Activated CD4-positive, alpha-beta T cell treated with anti-CD3 and anti-CD28 coated beads for 36 hours (primary cell): ENCODE measurements around the gene OTUB2. TPM values are rescaled to one million over a fixed set of nuclear protein-coding genes. Genes with fewer than 3 reads are reported as not detected.
A peak's percentile ranks its signal among the peaks of the same experiment; 100 is the strongest.

Source experiments
- ATAC-seq: fragments of 200-7000 bp; cut with Tn5 transposase; one replicate; pipeline ENCODE4 v1.10.0; 2021; ENCODE audit warnings: mild to moderate bottlenecking, moderate library complexity
- CTCF ChIA-PET: fragments of 350-600 bp; sonication (Branson Sonifier 250); formaldehyde crosslinking; loops from one replicate; lab custom pipeline; 2021; ENCODE audit warnings: antibody characterized with exemption; lab: Charles Lee
- POLR2A ChIA-PET: fragments of 350-600 bp; sonication (Branson Sonifier 250); formaldehyde crosslinking; loops from one replicate; lab custom pipeline; 2021; ENCODE audit warnings: antibody characterized with exemption, inconsistent platforms; lab: Charles Lee
- DNase-seq: peaks from one replicate; pipeline ENCODE4 v3.0.0-alpha.2; 2020
- H3K27ac Mint-ChIP-seq: one replicate; pipeline ENCODE4 v1.8.0; 2021; ENCODE audit warnings: mixed read lengths
- H3K27me3 Mint-ChIP-seq: one replicate; pipeline ENCODE4 v1.8.0; 2021; ENCODE audit warnings: mixed read lengths
- H3K36me3 Mint-ChIP-seq: one replicate; pipeline ENCODE4 v1.8.0; 2021; ENCODE audit warnings: low read depth, mixed read lengths
- H3K4me1 Mint-ChIP-seq: one replicate; pipeline ENCODE4 v1.8.0; 2021; ENCODE audit warnings: mixed read lengths
- H3K4me3 Mint-ChIP-seq: one replicate; pipeline ENCODE4 v1.8.0; 2021; ENCODE audit warnings: mild to moderate bottlenecking, moderate library complexity, mixed read lengths
- H3K9me3 Mint-ChIP-seq: one replicate; pipeline ENCODE4 v1.8.0; 2021; ENCODE audit warnings: low read depth, mixed read lengths
- intact Hi-C, 2 experiments: fragments of 100-400 bp; cut with DNase I in 1 of 2; cut with micrococcal nuclease in 1 of 2; formaldehyde crosslinking; loops; one replicate each; pipeline versions ENCODE4 v1.14.2 to v1.15.1; 2022 to 2024; cut with DNase I, micrococcal nuclease
- total RNA-seq, 2 experiments: library from RNA; stranded (reverse); gene quantifications; one replicate each; pipeline ENCODE4 v1.2.3, GENCODE V29; 2021

The OTUB2 gene
- total RNA-seq, 2 experiments from 2014 or later: 0.75 to 0.93 TPM

DNA sequence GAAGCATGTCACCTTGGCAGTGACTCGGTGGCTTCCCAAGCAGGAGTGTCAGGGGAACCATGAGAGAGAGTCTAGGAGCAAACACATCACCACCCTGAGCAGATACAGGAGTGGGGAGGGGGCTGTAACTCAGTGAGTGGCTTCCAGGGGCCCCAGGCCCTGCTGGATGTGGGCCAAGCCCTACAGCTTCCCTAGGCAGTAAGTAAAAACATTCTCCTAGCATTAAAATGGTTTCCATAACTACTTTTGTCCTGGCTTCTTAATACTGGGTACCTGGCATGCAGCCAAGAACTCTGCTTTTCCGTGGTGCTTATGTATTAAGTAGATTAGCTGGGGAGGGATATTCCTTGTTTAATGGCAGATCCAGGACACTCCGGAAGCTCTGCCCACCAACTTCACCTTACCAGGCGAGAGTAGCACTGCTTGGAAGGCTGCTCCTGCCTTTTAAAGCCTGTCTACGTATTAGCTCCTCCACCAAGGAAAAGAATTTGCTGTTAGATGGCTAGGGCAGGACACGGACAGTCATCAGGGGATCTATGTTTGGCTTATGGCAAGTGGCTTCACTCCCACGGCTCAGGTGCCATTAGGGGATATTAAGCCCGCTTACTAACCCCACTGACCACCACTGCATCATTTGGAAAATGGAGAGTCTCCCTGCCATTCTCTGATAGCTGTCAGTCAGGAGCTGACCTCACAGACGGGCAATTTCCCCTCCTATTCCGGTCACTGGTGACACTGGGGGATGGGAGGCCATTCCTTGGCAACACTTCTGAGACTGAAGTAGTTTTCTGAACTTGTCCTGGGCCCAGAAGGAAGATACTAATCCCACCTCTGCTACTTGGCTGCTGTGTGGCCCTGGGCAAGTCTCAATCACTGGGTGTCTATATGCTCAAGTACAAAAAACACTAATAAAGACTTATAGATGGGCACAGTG lies 22.8 kb downstream of the OTUB2 start:
- ChIA-PET POLR2A (no interaction called here), CTCF (interaction anchor here (0.6 to 2.3 kb wide), 4 partner anchors 12 to 133 kb away, joined by 3 to 15 read pairs (median 4); no protein-coding TSS in a partner anchor)
- intact Hi-C loops: no loop called here
- H3K36me3 Mint-ChIP-seq: peaks cover 49% of the 10 kb centered on the region
- no peak overlapping the region for H3K4me3 Mint-ChIP-seq
- H3K27ac Mint-ChIP-seq: no peak overlapping the region
- H3K4me1 Mint-ChIP-seq: peaks cover 10% of the 10 kb centered on the region
- H3K9me3 Mint-ChIP-seq: no peaks in the 10 kb centered on the region
- DNase-seq: no peak
- H3K27me3 Mint-ChIP-seq: no peaks in the 10 kb centered on the region
- no peak for ATAC-seq

- DNase-seq (no peak), ATAC-seq (no peak)
- H3K4me1 Mint-ChIP-seq: peaks cover 10% of the 10 kb centered on the region
- no peaks in the 10 kb centered on the region for H3K27me3 Mint-ChIP-seq
- H3K36me3 Mint-ChIP-seq: peaks cover 56% of the 10 kb centered on the region
- no peak overlapping the region for H3K4me3 Mint-ChIP-seq
- no peak overlapping the region for H3K27ac Mint-ChIP-seq
- POLR2A ChIA-PET: no interaction called here
- no peaks in the 10 kb centered on the region for H3K9me3 Mint-ChIP-seq
- CTCF ChIA-PET: interaction anchor here (0.6 to 2.3 kb wide), 5 partner anchors 13 to 132 kb away, joined by 3 to 15 read pairs (median 3); no protein-coding TSS in a partner anchor
- intact Hi-C loops: no loop called here
Measured at GRCh38 chr14:94049625-94050023, 23.5 kb downstream of the OTUB2 start.

DNA sequence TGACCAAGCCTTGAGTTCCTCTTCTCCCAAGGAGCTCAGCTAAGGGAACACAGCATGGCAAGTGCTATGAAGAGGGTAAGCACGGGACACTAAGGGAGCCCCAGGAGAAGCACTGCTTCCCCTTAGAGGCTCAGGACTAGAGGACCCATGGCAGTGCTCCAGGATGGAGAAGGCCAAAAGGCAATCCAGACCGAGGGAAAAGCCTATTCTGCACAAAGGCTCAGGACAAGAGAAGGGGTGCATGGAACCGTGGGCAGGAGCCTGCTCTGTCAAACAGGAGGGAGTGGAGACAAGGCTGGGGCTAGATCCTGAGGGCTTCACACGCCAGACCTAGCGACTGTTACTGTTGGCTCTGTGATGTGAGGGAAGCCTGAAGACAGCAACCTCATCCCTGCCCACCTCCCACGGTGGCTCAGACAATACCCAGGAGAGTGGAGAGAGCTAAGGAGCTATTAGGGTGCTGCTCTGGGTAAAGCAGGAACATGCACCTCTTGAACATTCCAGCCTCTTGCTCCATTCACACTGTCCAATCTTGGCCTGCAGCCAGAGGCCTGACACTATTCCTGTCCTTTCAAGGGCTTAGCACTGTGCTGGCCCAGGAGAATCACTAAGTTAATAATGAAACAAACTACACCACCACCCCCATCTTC lies 24.2 kb downstream of the OTUB2 start:
- Mint-ChIP-seq H3K4me1 (peaks cover 10% of the 10 kb centered on the region), H3K36me3 (peaks cover 61% of the 10 kb centered on the region), H3K27ac (no peak overlapping the region), H3K4me3 (no peak overlapping the region), H3K27me3 (no peaks in the 10 kb centered on the region), H3K9me3 (no peaks in the 10 kb centered on the region)
- DNase-seq (no peak), ATAC-seq (no peak)
- intact Hi-C loops: no loop called here
- CTCF ChIA-PET: interaction anchor here (0.6 to 3.3 kb wide), 11 partner anchors 13 to 132 kb away, joined by 3 to 23 read pairs (median 3); no protein-coding TSS in a partner anchor
- POLR2A ChIA-PET: interaction anchor here (0.6 kb wide), 1 partner anchor 136 kb away, joined by 6 read pairs; no protein-coding TSS in a partner anchor

- no peak overlapping the region for H3K4me3 Mint-ChIP-seq
- H3K27me3 Mint-ChIP-seq: no peaks in the 10 kb centered on the region
- no peak for DNase-seq
- H3K9me3 Mint-ChIP-seq: no peaks in the 10 kb centered on the region
- no peak for ATAC-seq
- ChIA-PET CTCF (interaction anchor here (0.6 to 3.7 kb wide), 9 partner anchors 14 to 435 kb away, joined by 3 to 23 read pairs (median 5); no protein-coding TSS in a partner anchor), POLR2A (interaction anchor here (0.6 kb wide), 1 partner anchor 137 kb away, joined by 6 read pairs; no protein-coding TSS in a partner anchor)
- H3K27ac Mint-ChIP-seq: no peak overlapping the region
- peaks cover 12% of the 10 kb centered on the region for H3K4me1 Mint-ChIP-seq
- intact Hi-C loops: no loop called here
- H3K36me3 Mint-ChIP-seq: peaks cover 65% of the 10 kb centered on the region
Measured at GRCh38 chr14:94051115-94051514, 25.0 kb downstream of the OTUB2 start.

GRCh38 chr14:94051779-94052178 lies 25.6 kb downstream of the OTUB2 start:
- Mint-ChIP-seq H3K4me1 (peaks cover 16% of the 10 kb centered on the region), H3K4me3 (no peak overlapping the region), H3K27me3 (no peaks in the 10 kb centered on the region), H3K27ac (peak overlapping the region; percentile 52), H3K9me3 (no peaks in the 10 kb centered on the region), H3K36me3 (peaks cover 70% of the 10 kb centered on the region)
- ChIA-PET POLR2A (interaction anchor here (1.4 kb wide), 1 partner anchor 10 kb away, joined by 5 read pairs; no protein-coding TSS in a partner anchor), CTCF (interaction anchor here (0.9 to 3.7 kb wide), 6 partner anchors 14 to 129 kb away, joined by 3 to 23 read pairs (median 6); no protein-coding TSS in a partner anchor)
- intact Hi-C loops: no loop called here
- no peak for DNase-seq
- no peak for ATAC-seq

GRCh38 chr14:94052199-94052598 lies 26.1 kb downstream of the OTUB2 start:
- ATAC-seq (peak; percentile 34), DNase-seq (no peak)
- ChIA-PET CTCF (interaction anchor here (0.9 to 3.7 kb wide), 6 partner anchors 10 to 128 kb away, joined by 3 to 23 read pairs (median 6); no protein-coding TSS in a partner anchor), POLR2A (interaction anchor here (1.4 kb wide), 1 partner anchor 11 kb away, joined by 5 read pairs; no protein-coding TSS in a partner anchor)
- H3K4me1 Mint-ChIP-seq: peaks cover 21% of the 10 kb centered on the region
- H3K4me3 Mint-ChIP-seq: no peak overlapping the region
- H3K27ac Mint-ChIP-seq: peak overlapping the region; percentile 52
- peaks cover 71% of the 10 kb centered on the region for H3K36me3 Mint-ChIP-seq
- H3K9me3 Mint-ChIP-seq: no peaks in the 10 kb centered on the region
- H3K27me3 Mint-ChIP-seq: no peaks in the 10 kb centered on the region
- intact Hi-C loops: no loop called here

DNA sequence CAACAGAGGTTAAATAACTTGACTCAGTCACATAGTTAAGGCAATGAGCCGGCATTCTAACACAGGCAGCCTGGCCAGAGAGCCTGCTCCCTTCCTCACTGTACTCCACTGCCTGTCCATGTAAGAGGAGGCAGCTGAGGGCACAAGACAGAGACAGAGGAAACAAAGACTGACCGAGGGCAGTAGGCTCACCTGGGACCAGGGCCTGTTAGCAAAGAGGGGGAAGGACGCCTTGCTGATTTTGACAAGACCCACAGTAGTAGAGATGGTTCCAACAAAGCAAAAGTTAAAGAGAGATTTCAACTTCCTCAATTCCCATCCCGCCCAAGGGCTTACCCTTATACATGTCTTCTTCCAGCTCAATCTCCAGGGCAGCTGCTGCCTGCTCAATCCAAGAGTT lies 26.5 kb downstream of the OTUB2 start:
- Mint-ChIP-seq H3K36me3 (peaks cover 76% of the 10 kb centered on the region), H3K4me1 (peaks cover 25% of the 10 kb centered on the region), H3K27me3 (no peaks in the 10 kb centered on the region), H3K9me3 (no peaks in the 10 kb centered on the region), H3K27ac (peak overlapping the region; percentile 52), H3K4me3 (no peak overlapping the region)
- ChIA-PET CTCF (interaction anchor here (1.0 to 3.7 kb wide), 6 partner anchors 10 to 128 kb away, joined by 3 to 23 read pairs (median 6); no protein-coding TSS in a partner anchor), POLR2A (interaction anchor here (1.4 kb wide), 1 partner anchor 11 kb away, joined by 5 read pairs; no protein-coding TSS in a partner anchor)
- ATAC-seq (no peak), DNase-seq (no peak)
- intact Hi-C loops: no loop called here

DNA sequence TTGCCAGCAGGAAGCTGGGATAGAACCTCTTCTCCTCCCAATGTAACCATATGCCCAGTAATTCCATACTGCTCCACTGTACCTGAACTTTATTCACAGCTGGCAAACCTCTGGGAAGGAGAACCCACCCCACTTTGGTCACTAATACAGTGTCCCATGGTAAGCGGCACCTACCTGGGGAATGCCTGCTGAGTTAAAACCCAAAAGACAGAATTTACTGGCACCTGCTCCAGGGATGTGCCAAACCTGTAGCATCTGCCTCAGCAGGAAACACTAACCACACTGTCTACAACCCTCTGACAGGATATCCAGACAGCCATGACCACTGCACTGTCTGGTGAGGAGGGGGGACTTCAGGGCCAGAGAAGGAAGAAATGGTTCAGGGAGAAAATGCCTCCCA lies 28.3 kb downstream of the OTUB2 start:
- Mint-ChIP-seq H3K9me3 (no peaks in the 10 kb centered on the region), H3K27ac (peak overlapping the region; percentile 17), H3K36me3 (peaks cover 76% of the 10 kb centered on the region), H3K4me3 (no peak overlapping the region), H3K4me1 (peaks cover 41% of the 10 kb centered on the region), H3K27me3 (no peaks in the 10 kb centered on the region)
- ATAC-seq: no peak
- intact Hi-C loops: no loop called here
- no peak for DNase-seq
- CTCF ChIA-PET: interaction anchor here (0.9 to 3.7 kb wide), 3 partner anchors 25 to 128 kb away, joined by 3 to 21 read pairs (median 3); no protein-coding TSS in a partner anchor
- POLR2A ChIA-PET: interaction anchor here (1.2 kb wide), 1 partner anchor 11 kb away, joined by 3 read pairs; no protein-coding TSS in a partner anchor

- ATAC-seq: no peak
- Mint-ChIP-seq H3K36me3 (peaks cover 73% of the 10 kb centered on the region), H3K9me3 (no peaks in the 10 kb centered on the region), H3K4me3 (no peak overlapping the region), H3K27me3 (no peaks in the 10 kb centered on the region), H3K4me1 (peaks cover 41% of the 10 kb centered on the region), H3K27ac (no peak overlapping the region)
- POLR2A ChIA-PET: interaction anchor here (1.2 kb wide), 2 partner anchors 10 to 112 kb away, joined by 3 read pairs; no protein-coding TSS in a partner anchor
- CTCF ChIA-PET: interaction anchor here (0.9 kb wide), 1 partner anchor 128 kb away, joined by 3 read pairs; no protein-coding TSS in a partner anchor
- no peak for DNase-seq
- intact Hi-C loops: no loop called here
Measured at GRCh38 chr14:94054936-94055335, 28.8 kb downstream of the OTUB2 start.

GRCh38 chr14:94056579-94057308 lies 30.6 kb downstream of the OTUB2 start:
- H3K36me3 Mint-ChIP-seq: peaks cover 73% of the 10 kb centered on the region
- H3K9me3 Mint-ChIP-seq: no peaks in the 10 kb centered on the region
- no peaks in the 10 kb centered on the region for H3K27me3 Mint-ChIP-seq
- peak; percentile 35 for DNase-seq
- H3K4me3 Mint-ChIP-seq: no peak overlapping the region
- H3K4me1 Mint-ChIP-seq: peaks cover 42% of the 10 kb centered on the region
- POLR2A ChIA-PET: no interaction called here
- ATAC-seq: peak; percentile 64
- intact Hi-C loops: no loop called here
- H3K27ac Mint-ChIP-seq: peak overlapping the region; percentile 78
- CTCF ChIA-PET: interaction anchor here (0.6 to 2.1 kb wide), 9 partner anchors 8 to 122 kb away, joined by 3 to 11 read pairs (median 5); partner anchors contain the start of genes DDX24 and IFI27L1
